ENCODE results near the gene MRPL12.

MRPL12 gene

GRCh38 chr17:81702934-81703746, at the start of gene MRPL12:
Gene MRPL12, plus strand, starts transcription at chr17:81703367. Its CDS starts 135 bp downstream, at chr17:81703502.
- DNase-seq, result peak; percentile 90

GRCh38 chr17:81655378-81656117, 47.6 kb upstream of the MRPL12 start:
- DNase-seq, result no peak

GRCh38 chr17:81656118-81656743, 46.9 kb upstream of the MRPL12 start, which contains the start of gene PDE6G:
Gene PDE6G, minus strand, starts transcription at chr17:81656542. Its CDS starts 3,237 bp downstream, at chr17:81653305.
- no peak for DNase-seq

GRCh38 chr17:81656835-81657234, 46.3 kb upstream of the MRPL12 start:
- DNase-seq, result no peak

GRCh38 chr17:81659038-81659437, 44.1 kb upstream of the MRPL12 start:
- no peak for DNase-seq

- DNase-seq, result no peak
Measured at GRCh38 chr17:81660441-81660840, 42.7 kb upstream of the MRPL12 start.

GRCh38 chr17:81662002-81662401, 41.2 kb upstream of the MRPL12 start:
- DNase-seq, result no peak

- no peak for DNase-seq
Measured at GRCh38 chr17:81664051-81664470, 39.1 kb upstream of the MRPL12 start.

GRCh38 chr17:81665205-81666091, 37.7 kb upstream of the MRPL12 start:
- DNase-seq, result peak; percentile 46

GRCh38 chr17:81666092-81666341, 37.1 kb upstream of the MRPL12 start:
- no peak for DNase-seq

- DNase-seq, result peak; percentile 92
Measured at GRCh38 chr17:81666342-81667191, 36.6 kb upstream of the MRPL12 start, which contains the start of the genes CCDC137 and OXLD1. Gene CCDC137, plus strand, starts transcription at chr17:81666737. Its CDS starts 30 bp downstream, at chr17:81666767. Gene OXLD1, minus strand, starts transcription at chr17:81666605. Its CDS starts 28 bp downstream, at chr17:81666577.

- no peak for DNase-seq
Measured at GRCh38 chr17:81667754-81668153, 35.4 kb upstream of the MRPL12 start.

- no peak for DNase-seq
Measured at GRCh38 chr17:81672504-81672903, 30.7 kb upstream of the MRPL12 start.

- DNase-seq, result no peak
Measured at GRCh38 chr17:81672954-81673353, 30.2 kb upstream of the MRPL12 start.

- DNase-seq, result no peak
Measured at GRCh38 chr17:81673561-81674258, 29.5 kb upstream of the MRPL12 start.

- DNase-seq, result peak; percentile 49
Measured at GRCh38 chr17:81675515-81676221, 27.5 kb upstream of the MRPL12 start.

- DNase-seq, result no peak
Measured at GRCh38 chr17:81676906-81677305, 26.3 kb upstream of the MRPL12 start.

- no peak for DNase-seq
Measured at GRCh38 chr17:81680150-81680549, 23.0 kb upstream of the MRPL12 start.

GRCh38 chr17:81681672-81682071, 21.5 kb upstream of the MRPL12 start:
- DNase-seq, result no peak

- DNase-seq, result no peak
Measured at GRCh38 chr17:81682565-81683207, 20.5 kb upstream of the MRPL12 start.
